Suprapubic skin (tissue), 4 donors: ENCODE results near the gene PADI6. TPM values are rescaled to one million over a fixed set of nuclear protein-coding genes. Genes with fewer than 3 reads are reported as not detected.

Experiments used
- DNase-seq, 2 donors: peaks; one replicate each; pipeline ENCODE4 v3.0.0-alpha.2; 2019; ENCODE audit warnings: low spot score in 2 of 2
- H3K27ac ChIP-seq: fragments of 200-600 bp; sonication (generic); one replicate; pipeline ENCODE4 v1.5.1; 2019
- H3K27me3 ChIP-seq: fragments of 200-600 bp; sonication (generic); one replicate; pipeline ENCODE4 v1.5.1; 2019
- H3K36me3 ChIP-seq: fragments of 200-600 bp; sonication (generic); one replicate; pipeline ENCODE4 v1.5.1; 2019
- H3K4me1 ChIP-seq: fragments of 200-600 bp; sonication (generic); one replicate; pipeline ENCODE4 v1.5.1; 2019
- H3K4me3 ChIP-seq: fragments of 200-600 bp; sonication (generic); one replicate; pipeline ENCODE4 v1.5.1; 2019; ENCODE audit warnings: mild to moderate bottlenecking
- H3K9me3 ChIP-seq: fragments of 200-600 bp; sonication (generic); one replicate; pipeline ENCODE4 v1.5.1; 2019
- CTCF ChIP-seq, 2 donors: fragments of 200-600 bp in 1 of 2; fragments of 450-650 bp in 1 of 2; sonication (generic) in 1 of 2; IDR thresholded peaks; one replicate each; pipeline ENCODE4 v1.5.1; 2016 to 2019; ENCODE audit warnings: antibody characterized with exemption in 2 of 2, mild to moderate bottlenecking in 1 of 2, moderate library complexity in 1 of 2
- EP300 ChIP-seq: sonication (generic); formaldehyde crosslinking; IDR thresholded peaks from one replicate; pipeline ENCODE4 v1.6.1; 2017; ENCODE audit warnings: antibody characterized with exemption
- POLR2A ChIP-seq, 2 donors: fragments of 450-650 bp; IDR thresholded peaks; one replicate each; pipeline ENCODE4 v1.6.1; 2017; ENCODE audit warnings: antibody characterized with exemption in 2 of 2, mild to moderate bottlenecking in 2 of 2, moderate library complexity in 2 of 2
- POLR2AphosphoS5 ChIP-seq, 3 donors: sonication (generic); formaldehyde crosslinking; IDR thresholded peaks; one replicate each; pipeline ENCODE4 v1.6.1; 2017; ENCODE audit warnings: antibody characterized with exemption in 3 of 3
- WGBS: methylation state at CpG from one replicate; pipeline ENCODE4 v1.1.5; 2018; 5-methylcytosine and 5-hydroxymethylcytosine counted together
- total RNA-seq, 4 donors: library from RNA; depleted of rRNA; stranded (reverse); fragments of >200 nt; gene quantifications; one replicate each; pipeline ENCODE4 v1.1.0, GENCODE V29; 2016

PADI6 gene
- total RNA-seq, 4 donors from 2014 or later = not detected

DNA sequence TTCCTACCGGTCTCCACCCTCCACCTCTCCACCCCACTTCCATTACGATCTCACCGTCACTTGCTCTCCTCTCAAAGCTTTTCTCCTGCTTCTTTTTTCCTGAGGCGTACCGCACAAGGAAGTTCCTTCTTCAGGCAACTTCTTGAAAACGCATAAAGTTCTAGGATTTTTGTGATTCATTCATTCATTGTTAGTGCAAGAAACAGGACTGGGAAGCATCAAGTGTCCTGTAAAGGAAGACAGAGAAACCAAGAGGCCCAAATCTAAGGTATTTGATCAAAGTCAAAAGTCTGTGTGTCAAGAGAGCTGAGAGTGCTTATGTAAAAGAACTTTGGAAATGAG lies 68.8 kb downstream of the PADI6 start:
- WGBS = 51% methylated on average over 6 of the region's 6 CpGs
- Histone ChIP-seq H3K36me3 (no peaks in the 10 kb centered on the region), H3K27me3 (no peaks in the 10 kb centered on the region), H3K9me3 (no peaks in the 10 kb centered on the region), H3K4me1 (peaks cover 51% of the 10 kb centered on the region), H3K27ac (peak overlapping the region; percentile 75), H3K4me3 (peak overlapping the region; percentile 84)
- TF ChIP-seq CTCF (IDR thresholded peaks at IDR 0.05) = no peak
- TF ChIP-seq POLR2A (IDR thresholded peaks at IDR 0.05) = no peak
- TF ChIP-seq EP300 = no peak
- DNase-seq = no peak

- peak overlapping the region; percentile 84 for H3K4me3 ChIP-seq
- TF ChIP-seq CTCF (IDR thresholded peaks at IDR 0.05) = no peak
- TF ChIP-seq POLR2AphosphoS5 (IDR thresholded peaks at IDR 0.05) = peak in 2 of 3 donors; percentile 46 to 58
- no peak for DNase-seq
- H3K27ac ChIP-seq = peak overlapping the region; percentile 75
- H3K36me3 ChIP-seq = no peaks in the 10 kb centered on the region
- 39% methylated on average over 10 of the region's 10 CpGs for WGBS
- H3K9me3 ChIP-seq = no peaks in the 10 kb centered on the region
- H3K4me1 ChIP-seq = peaks cover 47% of the 10 kb centered on the region
- H3K27me3 ChIP-seq = no peaks in the 10 kb centered on the region
These were observed 69.4 kb downstream of the PADI6 start for GRCh38 chr1:17441265-17441992.

- Histone ChIP-seq H3K27me3 (no peaks in the 10 kb centered on the region), H3K4me3 (no peak overlapping the region), H3K4me1 (peaks cover 42% of the 10 kb centered on the region), H3K9me3 (no peaks in the 10 kb centered on the region), H3K27ac (peak overlapping the region; percentile 75), H3K36me3 (no peaks in the 10 kb centered on the region)
- no peak for DNase-seq
- TF ChIP-seq POLR2AphosphoS5 (IDR thresholded peaks at IDR 0.05) = no peak
- WGBS = 65% methylated on average over 4 of the region's 4 CpGs
These were observed 70.0 kb downstream of the PADI6 start for GRCh38 chr1:17441993-17442357.

DNA sequence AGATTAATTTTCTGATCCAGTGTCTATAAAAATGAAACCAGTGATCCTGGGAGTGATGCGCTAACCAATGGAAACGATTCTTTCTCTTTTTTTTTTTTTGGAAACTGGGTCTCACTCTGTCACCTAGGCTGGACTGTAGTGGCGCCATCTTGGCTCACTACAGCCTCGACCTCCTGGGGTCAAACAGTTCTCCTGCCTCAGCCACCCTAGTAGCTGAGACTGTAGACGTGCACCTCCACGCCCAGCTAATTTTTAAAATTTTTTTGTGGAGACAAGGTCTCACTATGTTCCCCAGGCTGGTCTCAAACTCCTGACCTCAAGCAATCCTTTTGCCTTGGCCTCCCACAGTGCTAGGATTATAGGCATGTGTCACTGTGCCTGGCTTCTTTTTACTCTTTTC lies 70.8 kb downstream of the PADI6 start:
- no peak for TF ChIP-seq POLR2A (IDR thresholded peaks at IDR 0.05)
- TF ChIP-seq POLR2AphosphoS5 (IDR thresholded peaks at IDR 0.05) = no peak
- TF ChIP-seq CTCF (IDR thresholded peaks at IDR 0.05) = no peak
- no peak for TF ChIP-seq EP300
- WGBS = 78% methylated on average over 6 of the region's 6 CpGs
- peak overlapping the region; percentile 75 for H3K27ac ChIP-seq

DNA sequence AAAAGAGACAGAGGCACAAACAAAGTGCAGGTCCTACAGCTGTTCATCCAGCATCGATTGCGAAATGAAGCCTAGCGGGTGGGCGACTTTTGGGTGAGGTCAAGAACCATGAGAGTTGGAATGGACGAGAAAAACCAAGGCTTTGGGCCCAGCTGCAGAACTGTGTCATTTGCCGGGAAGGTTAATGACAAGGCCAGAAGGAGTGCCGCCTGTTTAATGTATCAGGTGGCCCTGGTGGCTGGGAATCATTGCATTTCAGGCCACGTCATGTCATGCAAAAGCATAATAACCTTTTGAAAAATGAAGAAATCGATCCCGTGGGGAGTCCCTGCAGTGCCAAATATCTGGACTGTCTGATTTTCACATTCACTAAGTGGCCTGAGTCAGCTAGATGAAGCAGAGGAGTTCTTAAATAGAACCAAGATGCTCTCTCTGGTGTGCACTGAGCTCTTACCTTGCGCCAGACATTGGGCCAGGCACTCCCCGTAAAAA lies 75.6 kb downstream of the PADI6 start:
- Histone ChIP-seq H3K27me3 (no peaks in the 10 kb centered on the region), H3K36me3 (no peaks in the 10 kb centered on the region), H3K27ac (no peak overlapping the region), H3K4me3 (no peak overlapping the region), H3K4me1 (peaks cover 15% of the 10 kb centered on the region), H3K9me3 (no peaks in the 10 kb centered on the region)
- no peak for DNase-seq
- 63% methylated on average over 12 of the region's 12 CpGs for WGBS
- TF ChIP-seq POLR2A (IDR thresholded peaks at IDR 0.05) (no peak), EP300 (no peak), CTCF (IDR thresholded peaks at IDR 0.05) (no peak), POLR2AphosphoS5 (IDR thresholded peaks at IDR 0.05) (no peak)

More for the DNA sequence above, 70.8 kb downstream of the PADI6 start:
- Histone ChIP-seq H3K27me3 (no peaks in the 10 kb centered on the region), H3K36me3 (no peaks in the 10 kb centered on the region), H3K4me3 (no peak overlapping the region), H3K4me1 (peaks cover 37% of the 10 kb centered on the region), H3K9me3 (no peaks in the 10 kb centered on the region)
- no peak for DNase-seq

Other genes with a start within 250 kb of the PADI6 start
- gene PADI1, start 167.1 kb upstream of the PADI6 start, total RNA-seq = 10 to 100 TPM in 1 of 4 donors, 1 to 10 TPM in 3; 4.0 to 57.3 (median 9.1) TPM
- 10 to 100 TPM in 1 of 4 donors, 1 to 10 TPM in 2, not detected in 1; 2.4 to 11.2 (median 2.7) TPM for gene PADI3, start 123.1 kb upstream of the PADI6 start, total RNA-seq
- gene PADI4, start 64.0 kb upstream of the PADI6 start, total RNA-seq = under 1 TPM in 3 of 4 donors, not detected in 1; 0.57 to 0.81 (median 0.73) TPM
- 10 to 100 TPM; 68.7 to 86.3 (median 74.5) TPM for gene RCC2, start 67.5 kb downstream of the PADI6 start, total RNA-seq
- 100 to 1,000 TPM in 1 of 4 donors, 10 to 100 TPM in 3; 65.0 to 136 (median 94.1) TPM for gene ARHGEF10L, start 167.5 kb downstream of the PADI6 start, total RNA-seq